Heart right ventricle (tissue), 16 donors: ENCODE measurements around the gene PCDHGB6. TPM values are rescaled to one million over a fixed set of nuclear protein-coding genes. Genes with fewer than 3 reads are reported as not detected.

Experiments used
- ATAC-seq, 8 donors: fragments of 200-7000 bp; cut with Tn5 transposase; one replicate each; pipeline ENCODE4 v1.9.1; 2020; ENCODE audit warnings: mild to moderate bottlenecking in 8 of 8, moderate library complexity in 8 of 8, moderate number of reproducible peaks in 1 of 8
- DNase-seq, 2 donors: peaks; one replicate each; pipeline ENCODE4 v3.0.0-alpha.2; 2020
- H3K27ac ChIP-seq, 10 donors: fragments of 200-600 bp; sonication (generic) in 2 of 10; one replicate each; pipeline versions ENCODE4 v1.5.0 to v1.8.0; 2020 to 2022; ENCODE audit warnings: mild to moderate bottlenecking in 3 of 10
- H3K27me3 ChIP-seq, 7 donors: fragments of 200-600 bp; one replicate each; pipeline ENCODE4 v1.8.0; 2021 to 2022; ENCODE audit warnings: mild to moderate bottlenecking in 2 of 7
- H3K36me3 ChIP-seq, 9 donors: fragments of 200-600 bp; sonication (generic) in 1 of 9; one replicate each; pipeline versions ENCODE4 v1.5.0 to v1.8.0; 2020 to 2022; ENCODE audit warnings: mild to moderate bottlenecking in 2 of 9
- H3K4me1 ChIP-seq, 9 donors: fragments of 200-600 bp; sonication (generic) in 1 of 9; one replicate each; pipeline versions ENCODE4 v1.5.0 to v1.8.0; 2020 to 2022; ENCODE audit warnings: mild to moderate bottlenecking in 4 of 9
- H3K4me3 ChIP-seq, 10 donors: fragments of 200-600 bp; sonication (generic) in 2 of 10; one replicate each; pipeline versions ENCODE4 v1.5.0 to v1.8.0; 2020 to 2022; ENCODE audit warnings: mild to moderate bottlenecking in 7 of 10, moderate library complexity in 2 of 10
- H3K9me3 ChIP-seq, 11 donors: fragments of 200-600 bp in 10 of 11; sonication (generic) in 2 of 11; one replicate each; pipeline versions ENCODE4 v1.5.0 to v1.8.0; 2013 to 2022; ENCODE audit warnings: mild to moderate bottlenecking in 2 of 11, control low read depth in 1 of 11, moderate library complexity in 1 of 11
- CTCF ChIP-seq, 9 donors: fragments of 200-600 bp; sonication (generic) in 2 of 9; IDR thresholded peaks; one replicate each; pipeline versions ENCODE4 v1.5.0 to v1.8.0; 2021 to 2022; ENCODE audit warnings: antibody characterized with exemption in 9 of 9, mild to moderate bottlenecking in 5 of 9, moderate library complexity in 1 of 9
- WGBS, 2 donors: extraction: QIAGEN DNeasy Blood & Tissue Kit; methylation state at CpG; one replicate each; pipeline ENCODE4 v1.1.7; 2013; ENCODE audit warnings: inconsistent platforms in 1 of 2; 5-methylcytosine and 5-hydroxymethylcytosine counted together
- intact Hi-C, 10 donors: fragments of 100-400 bp; cut with DNase I; formaldehyde crosslinking; loops; one replicate each; pipeline versions ENCODE4 v1.11.1 to v1.14.2; 2022
- polyA plus RNA-seq, 2 donors: library from polyadenylated mRNA; stranded (reverse); fragments of 200-250 nt; gene quantifications; one replicate each; pipeline ENCODE4 v1.2.3, GENCODE V29; 2013
- total RNA-seq, 10 donors: library from RNA; stranded (reverse); fragmentation: NEBNext Ultra II Directional in 3 of 10; extraction: Animal tissue kit (Norgen Biotek cat#: 25700) in 3 of 10; gene quantifications; one replicate each; pipeline versions ENCODE4 v1.2.1 to v1.2.4, GENCODE V29; 2021 to 2023
- donor health status: Arrhythmogenic right ventricular cardiomyopathy.
- donor health status: ischemic (EF 13 %, LVEDD 7.1; RV severe dilation, severe dysfunction).
- donor health status: healthy with polysubstance abuse.
- donor health status: DM: no; HTN: yes; CAD: no.
- donor health status: DM: no; HTN: no; CAD: no.
- donor health status: ischemic (EF 25% LVEDD 6.9; RV normal size, moderate dysfunction).
- donor health status: ischemic (EF 25% LVEDD 5.7; RV mildly dilated, moderate dysfunction).
- donor health status: healthy.
- donor health status: DM: yes; HTN: yes; CAD: no.
- donor health status: Ischemic cardiomyopathy.
- donor health status: ischemic (EF 35%, LVEDD 5.7; RV mildly dilated, moderate dysfunction).
- donor health status: nonischemic (EF 11% LVEDD 7.7; RV severe dilation, severe dysfunction).
- donor health status: DM: yes; HTN: yes; CAD: no.
- donor health status: PGD.
- donor health status: ischemic (EF 29% LVEDD 5.4; RV normal size, mild dysfunction).
- donor health status: nonischemic (EF 23%, LVEDD 6.1; RV moderate dilation, normal function).

PCDHGB6 gene
- total and polyA plus RNA-seq, 12 donors: 1.1 to 10.2 (median 6.4) TPM

- DNase-seq (no peak), ATAC-seq (no peak)
- peaks cover 0 to 100% (median 69%) of the 10 kb centered on the region in 11 donors for H3K9me3 ChIP-seq
- peak overlapping the region in 8 of 10 donors; percentile 11 to 42 (median 36) for H3K4me3 ChIP-seq
- no peak for TF ChIP-seq CTCF (IDR thresholded peaks at IDR 0.05)
- peaks cover 0 to 52% (median 0%) of the 10 kb centered on the region in 9 donors for H3K36me3 ChIP-seq
- peaks cover 0 to 25% (median 6%) of the 10 kb centered on the region in 9 donors for H3K4me1 ChIP-seq
- 27 to 32% methylated on average over 13 of the region's 13 CpGs for WGBS, 2 donors
- H3K27ac ChIP-seq: no peak overlapping the region
- intact Hi-C loops: loop anchor here in 4 of 10 donors (2.0 to 10.0 kb wide), 4 partner anchors 55 to 103 kb away; partner anchors contain the start of gene PCDHGA3 (in 1 of the 4)
- peaks cover 0 to 99% (median 0%) of the 10 kb centered on the region in 7 donors for H3K27me3 ChIP-seq
These were observed 13.7 kb downstream of the PCDHGB6 start for GRCh38 chr5:141421489-141421855.

- no peak for DNase-seq
- no peak for ATAC-seq
- Histone ChIP-seq H3K27ac (no peak overlapping the region), H3K36me3 (peaks cover 0 to 65% (median 0%) of the 10 kb centered on the region in 9 donors), H3K9me3 (peaks cover 0 to 100% (median 82%) of the 10 kb centered on the region in 11 donors), H3K4me1 (peaks cover 0 to 20% (median 6%) of the 10 kb centered on the region in 9 donors), H3K27me3 (peaks cover 0 to 99% (median 0%) of the 10 kb centered on the region in 7 donors), H3K4me3 (no peak overlapping the region)
- no peak for TF ChIP-seq CTCF (IDR thresholded peaks at IDR 0.05)
- intact Hi-C loops: loop anchor here in 3 of 10 donors (5.0 to 10.0 kb wide), 3 partner anchors 81 to 102 kb away; partner anchors contain the start of gene PCDHGA3 (in 1 of the 3)
- WGBS, 2 donors: 31 to 35% methylated on average over 42 of the region's 42 CpGs
These were observed 15.0 kb downstream of the PCDHGB6 start for GRCh38 chr5:141422742-141423291.

- TF ChIP-seq CTCF (IDR thresholded peaks at IDR 0.05): no peak
- intact Hi-C loops: loop anchor here in 2 of 10 donors (5.0 to 10.0 kb wide), 2 partner anchors 94 to 97 kb away; no protein-coding TSS in a partner anchor
- Histone ChIP-seq H3K9me3 (peaks cover 0 to 100% (median 77%) of the 10 kb centered on the region in 11 donors), H3K36me3 (peaks cover 0 to 60% (median 0%) of the 10 kb centered on the region in 9 donors), H3K27me3 (peaks cover 0 to 98% (median 0%) of the 10 kb centered on the region in 7 donors), H3K4me3 (no peak overlapping the region), H3K4me1 (peaks cover 0 to 22% (median 0%) of the 10 kb centered on the region in 9 donors), H3K27ac (no peak overlapping the region)
- DNase-seq (no peak), ATAC-seq (peak in 1 of 8 donors; percentile 18)
- 54 to 55% methylated on average over 53 of the region's 53 CpGs for WGBS, 2 donors
These were observed 20.1 kb downstream of the PCDHGB6 start for GRCh38 chr5:141427783-141428426.

GRCh38 chr5:141430332-141431113 is 22.7 kb downstream of the PCDHGB6 start, which contains the start of gene PCDHGA12:
PCDHGA12 (plus strand) TSS chr5:141430507; CDS start chr5:141430760, 253 bp downstream.
- intact Hi-C loops: loop anchor here in 6 of 10 donors (2.0 to 5.0 kb wide), 4 partner anchors 92 to 130 kb away; no protein-coding TSS in a partner anchor
- H3K4me1 ChIP-seq: peaks cover 0 to 22% (median 0%) of the 10 kb centered on the region in 9 donors
- H3K36me3 ChIP-seq: peaks cover 0 to 49% (median 0%) of the 10 kb centered on the region in 9 donors
- peaks cover 0 to 100% (median 79%) of the 10 kb centered on the region in 11 donors for H3K9me3 ChIP-seq
- H3K4me3 ChIP-seq: peak within 1 kb of the TSS in 9 of 10 donors; percentile 24 to 52 (median 40)
- DNase-seq (peak in 1 of 2 donors; percentile 69), ATAC-seq (peak; percentile 69 to 92 (median 90))
- H3K27ac ChIP-seq: peak within 1 kb of the TSS in 7 of 10 donors; percentile 5 to 52 (median 31)
- H3K27me3 ChIP-seq: peaks cover 0 to 78% (median 0%) of the 10 kb centered on the region in 7 donors
- TF ChIP-seq CTCF (IDR thresholded peaks at IDR 0.05): peak; percentile 6 to 69 (median 60)
- WGBS, 2 donors: 22 to 32% methylated on average over 33 of the region's 33 CpGs
